HepG2 (cell line): Measurements from ENCODE around the gene MARCHF9. TPM values are rescaled to one million over a fixed set of nuclear protein-coding genes. Genes with fewer than 3 reads are reported as not detected.
"Not testable (repeated sequence)": the region's sequence is repeated elsewhere in the genome, so short reads cannot be mapped to it uniquely, and the experiment has no call there.

Source experiments
- ATAC-seq: fragments of 200-7000 bp; cut with Tn5 transposase; 3 replicates; pipeline ENCODE4 v1.9.1; 2020; ENCODE audit warnings: mild to moderate bottlenecking, moderate library complexity
- BruUV-seq: library from RNA; stranded (reverse); fragments of 400-500 nt; replicated peaks from 2 replicates; lab custom pipeline; 2021; lab: Mats Ljungman, UMichigan
- CTCF ChIA-PET: fragments of 300-600 bp; formaldehyde crosslinking; extraction: SDS; loops from one replicate; lab custom pipeline; 2021; ENCODE audit warnings: low total read pairs, inconsistent platforms, low intra/inter-chr PET ratio; lab: Yijun Ruan, JAX
- POLR2A ChIA-PET: fragments of 350-600 bp; sonication (Branson Sonifier 250); formaldehyde crosslinking; loops from one replicate; lab custom pipeline; 2020; ENCODE audit warnings: antibody characterized with exemption, inconsistent platforms; lab: Yijun Ruan, JAX
- DNase-seq: peaks from one replicate; pipeline ENCODE4 v3.0.0-alpha.2; 2015; ENCODE audit warnings: low spot score
- FAIRE-seq: peaks from 3 replicates; lab custom pipeline; 2011; peaks lifted over from hg19 to GRCh38; lab: Jason Lieb, UNC
- H2AFZ ChIP-seq: one replicate; pipeline ENCODE4 v1.6.1; 2011; ENCODE audit warnings: low read length, inconsistent platforms
- H3K27ac ChIP-seq: fragments of 300-600 bp; 3 replicates; pipeline ENCODE4 v1.8.0; 2011; ENCODE audit warnings: mixed run types, mild to moderate bottlenecking, mixed read lengths, low read length, inconsistent platforms; ENCODE audit not compliant: insufficient read depth; ENCODE audit errors: extremely low read length
- H3K27me3 ChIP-seq, 2 experiments: fragments of 200-600 bp in 1 of 2; 2 replicates in 1 of 2; 3 replicates in 1 of 2; pipeline versions ENCODE4 v1.6.0 to v1.8.0; 2011; ENCODE audit warnings: low read length in 2 of 2, mild to moderate bottlenecking in 2 of 2, moderate library complexity in 2 of 2, inconsistent platforms in 1 of 2; ENCODE audit not compliant: insufficient read depth in 2 of 2, control insufficient read depth in 1 of 2
- H3K36me3 ChIP-seq, 2 experiments: fragments of 200-600 bp in 1 of 2; replicated peaks in 1 of 2; 2 replicates in 1 of 2; 3 replicates in 1 of 2; pipeline versions ENCODE4 v1.5.1 to v1.8.0; 2011; ENCODE audit warnings: low read length in 2 of 2, inconsistent platforms in 1 of 2; ENCODE audit not compliant: insufficient read depth in 2 of 2, control insufficient read depth in 1 of 2
- H3K4me1 ChIP-seq: 2 replicates; pipeline ENCODE4 v1.5.1; 2012; ENCODE audit warnings: low read length, inconsistent platforms; ENCODE audit not compliant: insufficient read depth
- H3K4me2 ChIP-seq: 2 replicates; pipeline ENCODE4 v1.6.0; 2011; ENCODE audit warnings: low read depth, low read length, inconsistent platforms
- H3K4me3 ChIP-seq, 3 experiments: fragments of 200-600 bp in 1 of 3; sonication (generic), shearing (Covaris generic) in 1 of 3; replicated peaks in 1 of 3; 2 replicates each; pipeline ENCODE4 v1.5.1; 2011 to 2016; ENCODE audit warnings: low read length in 3 of 3, inconsistent platforms in 2 of 3, low read depth in 2 of 3, mild to moderate bottlenecking in 2 of 3, control low read depth in 1 of 3, mixed read lengths in 1 of 3; ENCODE audit not compliant: insufficient read depth in 1 of 3
- H3K79me2 ChIP-seq: one replicate; pipeline ENCODE4 v1.6.1; 2011; ENCODE audit warnings: low read length, inconsistent platforms; ENCODE audit not compliant: insufficient read depth
- H3K9ac ChIP-seq: 2 replicates; pipeline ENCODE4 v1.6.0; 2011; ENCODE audit warnings: mild to moderate bottlenecking, low read depth, low read length, inconsistent platforms; ENCODE audit not compliant: insufficient read depth
- H3K9me3 ChIP-seq: 2 replicates; pipeline ENCODE4 v1.5.1; 2012; ENCODE audit warnings: mild to moderate bottlenecking, low read length
- H4K20me1 ChIP-seq: 2 replicates; pipeline ENCODE4 v1.6.0; 2011; ENCODE audit warnings: inconsistent platforms, mild to moderate bottlenecking, low read length, moderate library complexity; ENCODE audit not compliant: insufficient read depth
- ZNF674 ChIP-seq: sonication (generic); formaldehyde crosslinking; IDR thresholded peaks from 2 replicates; pipeline ENCODE4 v1.5.0; 2020; ENCODE audit warnings: low read depth, mild to moderate bottlenecking, missing genetic modification reagents
- WGBS: methylation state at CpG from one replicate; pipeline ENCODE4 v1.1.6; 2017; ENCODE audit warnings: low lambda C conversion rate; 5-methylcytosine and 5-hydroxymethylcytosine counted together
- in situ Hi-C: cut with HindIII; loops from 2 replicates; pipeline ENCODE4 v1.10.0; 2017; ENCODE audit warnings: low pct_unique_long_range_greater_than_20kb; ENCODE audit not compliant: extremely low pct_ligation_motif_present
- intact Hi-C: fragments of 100-400 bp; cut with micrococcal nuclease; formaldehyde crosslinking; loops from one replicate; pipeline ENCODE4 v1.10.0; 2022; ENCODE audit not compliant: unreplicated experiment
- polyA plus RNA-seq, 8 experiments: library from polyadenylated mRNA; depleted of rRNA in 3 of 8; stranded (reverse) in 7 of 8; unstranded in 1 of 8; fragments of >200 nt; fragmentation: Illumina TruSeq in 4 of 8; extraction: Trizol in 4 of 8; gene quantifications; 2 replicates each; pipeline versions ENCODE4 v1.2.1 to v1.2.3, GENCODE V29; 2011 to 2016; ENCODE audit warnings: low read depth in 4 of 8, missing spikeins in 1 of 8, mixed read lengths in 1 of 8; ENCODE audit not compliant: insufficient read depth in 1 of 8
- total RNA-seq, 5 experiments: library from RNA; depleted of rRNA; stranded (reverse); fragments of >200 nt; fragmentation: Illumina TruSeq; extraction: Trizol; gene quantifications; 2 replicates each; pipeline ENCODE4 v1.2.3, GENCODE V29; 2016; ENCODE audit warnings: low read depth in 1 of 5

MARCHF9 gene
- total and polyA plus RNA-seq, 2 of the 13 experiments (the other 11 are each of a cell fraction or from before 2014, with no cell fraction given) = 5.7 to 9.6 TPM

DNA sequence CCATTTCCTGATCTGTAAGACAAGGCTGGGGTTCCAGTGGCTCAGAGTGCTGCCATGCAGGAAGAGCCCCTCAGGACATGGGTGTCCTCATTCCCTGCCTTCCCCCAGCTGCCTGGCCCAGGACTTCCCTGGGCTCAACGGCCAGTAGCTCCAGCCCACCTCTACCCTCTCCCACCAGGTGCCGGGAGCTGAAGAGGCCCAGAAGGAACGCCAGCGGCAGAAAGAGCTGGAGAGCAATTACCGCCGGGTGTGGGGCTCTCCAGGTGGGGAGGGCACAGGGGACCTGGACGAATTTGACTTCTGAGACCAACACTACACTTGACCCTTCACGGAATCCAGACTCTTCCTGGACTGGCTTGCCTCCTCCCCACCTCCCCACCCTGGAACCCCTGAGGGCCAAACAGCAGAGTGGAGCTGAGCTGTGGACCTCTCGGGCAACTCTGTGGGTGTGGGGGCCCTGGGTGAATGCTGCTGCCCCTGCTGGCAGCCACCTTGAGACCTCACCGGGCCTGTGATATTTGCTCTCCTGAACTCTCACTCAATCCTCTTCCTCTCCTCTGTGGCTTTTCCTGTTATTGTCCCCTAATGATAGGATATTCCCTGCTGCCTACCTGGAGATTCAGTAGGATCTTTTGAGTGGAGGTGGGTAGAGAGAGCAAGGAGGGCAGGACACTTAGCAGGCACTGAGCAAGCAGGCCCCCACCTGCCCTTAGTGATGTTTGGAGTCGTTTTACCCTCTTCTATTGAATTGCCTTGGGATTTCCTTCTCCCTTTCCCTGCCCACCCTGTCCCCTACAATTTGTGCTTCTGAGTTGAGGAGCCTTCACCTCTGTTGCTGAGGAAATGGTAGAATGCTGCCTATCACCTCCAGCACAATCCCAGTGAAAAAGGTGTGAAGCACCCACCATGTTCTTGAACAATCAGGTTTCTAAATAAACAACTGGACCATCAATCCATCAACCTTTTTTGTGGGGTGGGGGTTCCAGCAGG lies 34.0 kb upstream of the MARCHF9 start:
- no peak for DNase-seq
- Histone ChIP-seq H3K4me2 (no peak overlapping the region), H3K36me3 (peaks cover 16 to 47% of the 10 kb centered on the region in 2 experiments), H3K9me3 (no peaks in the 10 kb centered on the region), H3K27ac (no peak overlapping the region)
- CTCF ChIA-PET = no interaction called here
- intact Hi-C loops = no loop called here
- BruUV-seq = TSS peak; percentile 89
- no peak for TF ChIP-seq ZNF674 (CRISPR knock-in tag)
- TF ChIP-seq, all 625 proteins: peak for 0
- FAIRE-seq (no peak), ATAC-seq (no peak)
- peaks cover 8% of the 10 kb centered on the region; the same call in 1 of the 2 replicates for H3K4me1 ChIP-seq
- H3K79me2 ChIP-seq = no peaks in the 10 kb centered on the region
- in situ Hi-C loops = no loop called here
- no peak overlapping the region for H3K4me3 ChIP-seq
- H3K27me3 ChIP-seq = no peaks in the 10 kb centered on the region
- no peaks in the 10 kb centered on the region for H4K20me1 ChIP-seq
- WGBS = 49% methylated on average over 2 of the region's 11 CpGs
- H2AFZ ChIP-seq = no peak overlapping the region
- POLR2A ChIA-PET = no interaction called here
- H3K9ac ChIP-seq = no peak overlapping the region

DNA sequence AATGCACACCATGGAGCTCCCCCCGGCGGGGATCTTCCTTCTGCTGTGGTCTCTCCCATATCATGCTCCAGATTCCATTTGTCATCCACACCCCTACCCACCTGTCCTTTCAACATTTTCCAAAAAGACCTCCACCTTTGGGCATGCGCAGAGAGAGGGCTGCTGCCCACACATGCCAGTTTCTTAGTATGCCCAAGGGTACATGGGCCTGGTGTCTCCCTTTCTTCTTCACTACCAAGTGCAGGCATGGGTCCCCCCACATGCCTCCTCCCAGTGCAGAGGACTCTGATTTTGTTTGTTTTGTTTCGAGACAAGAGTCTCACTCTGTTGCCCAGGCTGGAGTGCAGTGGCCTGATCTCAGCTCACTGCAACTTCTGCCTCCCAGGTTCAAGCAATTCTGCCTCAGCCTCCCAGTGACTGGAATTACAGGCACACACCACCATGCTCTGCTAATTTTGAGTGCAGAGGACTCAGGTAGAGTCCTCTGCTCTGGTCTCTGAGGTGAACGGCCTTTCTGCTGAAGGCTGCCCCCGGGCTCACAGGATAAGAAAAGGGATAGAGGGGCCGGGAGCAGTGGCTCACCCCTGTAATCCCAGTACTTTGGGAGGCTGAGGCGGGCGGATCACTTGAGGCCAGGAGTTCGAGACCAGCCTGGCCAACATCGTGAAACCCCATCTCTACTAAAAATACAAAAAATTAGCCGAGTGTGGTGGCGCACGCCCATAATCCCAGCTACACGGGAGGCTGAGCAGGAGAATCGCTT lies 32.9 kb upstream of the MARCHF9 start:
- WGBS = 95% methylated on average over 16 of the region's 16 CpGs
- H3K27me3 ChIP-seq, H3K79me2 ChIP-seq, H3K9me3 ChIP-seq, in situ Hi-C loops, H4K20me1 ChIP-seq, BruUV-seq, POLR2A ChIA-PET, H3K4me2 ChIP-seq, H2AFZ ChIP-seq, H3K4me3 ChIP-seq, H3K9ac ChIP-seq, DNase-seq, H3K27ac ChIP-seq, ATAC-seq, FAIRE-seq, intact Hi-C loops, H3K4me1 ChIP-seq, CTCF ChIA-PET: not testable (repeated sequence)
- H3K36me3 ChIP-seq = peaks cover 9 to 36% of the 10 kb centered on the region in 2 experiments
